CD4-positive, CD25-positive, alpha-beta regulatory T cell (primary cell): ENCODE data around the gene ITPRIPL1. TPM values are rescaled to one million over a fixed set of nuclear protein-coding genes. Genes with fewer than 3 reads are reported as not detected.
"Not testable (repeated sequence)": the region's sequence is repeated elsewhere in the genome, so short reads cannot be mapped to it uniquely, and the experiment has no call there.

ENCODE experiments used
- ATAC-seq, 2 donors: fragments of 150-1000 bp; cut with Tn5 transposase; one replicate each; pipeline ENCODE4 v1.10.0; 2021; ENCODE audit warnings: low read depth in 2 of 2, moderate number of reproducible peaks in 2 of 2, moderate library complexity in 1 of 2
- DNase-seq, 3 donors: peaks; one replicate each; pipeline versions ENCODE4 v3.0.0 to v3.0.0-alpha.2; 2012 to 2022; ENCODE audit warnings: mixed read lengths in 1 of 3
- H3K27ac ChIP-seq: one replicate; pipeline ENCODE4 v1.7.0; 2013; ENCODE audit warnings: mild to moderate bottlenecking, low read length; ENCODE audit not compliant: insufficient read depth, poor library complexity, severe bottlenecking
- H3K27me3 ChIP-seq: one replicate; pipeline ENCODE4 v1.7.0; 2013; ENCODE audit warnings: low read length; ENCODE audit not compliant: control insufficient read depth, insufficient read depth
- H3K36me3 ChIP-seq: one replicate; pipeline ENCODE4 v1.7.0; 2013; ENCODE audit warnings: mild to moderate bottlenecking, low read length, moderate library complexity; ENCODE audit not compliant: control insufficient read depth, insufficient read depth
- H3K4me1 ChIP-seq: 2 replicates; pipeline ENCODE4 v1.7.0; 2013; ENCODE audit warnings: mild to moderate bottlenecking, low read length; ENCODE audit not compliant: insufficient read depth, control insufficient read depth, poor library complexity, severe bottlenecking
- H3K4me3 ChIP-seq: one replicate; pipeline ENCODE4 v1.7.0; 2013; ENCODE audit warnings: low read depth, mild to moderate bottlenecking, low read length, moderate library complexity
- H3K9me3 ChIP-seq, 2 experiments: 1 replicate in 1 of 2; 2 replicates in 1 of 2; pipeline ENCODE4 v1.7.0; 2013; ENCODE audit warnings: low read length in 2 of 2, mild to moderate bottlenecking in 1 of 2, moderate library complexity in 1 of 2; ENCODE audit not compliant: control insufficient read depth in 2 of 2
- H3K27ac Mint-ChIP-seq, 3 donors: one replicate each; pipeline ENCODE4 v1.8.0; 2020 to 2022; ENCODE audit warnings: mild to moderate bottlenecking in 3 of 3, mixed read lengths in 3 of 3, moderate library complexity in 2 of 3
- H3K27me3 Mint-ChIP-seq: one replicate; pipeline ENCODE4 v1.8.0; 2022; ENCODE audit warnings: mild to moderate bottlenecking, mixed read lengths
- H3K36me3 Mint-ChIP-seq: one replicate; pipeline ENCODE4 v1.8.0; 2020; ENCODE audit warnings: mixed read lengths
- H3K4me1 Mint-ChIP-seq, 4 donors: one replicate each; pipeline ENCODE4 v1.8.0; 2020 to 2022; ENCODE audit warnings: mixed read lengths in 4 of 4, mild to moderate bottlenecking in 1 of 4
- H3K4me3 Mint-ChIP-seq, 4 donors: one replicate each; pipeline ENCODE4 v1.8.0; 2020 to 2022; ENCODE audit warnings: mild to moderate bottlenecking in 4 of 4, mixed read lengths in 4 of 4, moderate library complexity in 3 of 4
- H3K9me3 Mint-ChIP-seq, 7 donors: one replicate each; pipeline ENCODE4 v1.8.0; 2020 to 2022; ENCODE audit warnings: mixed read lengths in 7 of 7, mild to moderate bottlenecking in 3 of 7, moderate library complexity in 2 of 7
- polyA plus RNA-seq, 4 donors: library from polyadenylated mRNA; unstranded; fragments of 300-500 nt; fragmentation: Illumina TruSeq; gene quantifications; one replicate each; pipeline ENCODE4 v1.2.3, GENCODE V29; 2021
- total RNA-seq: library from RNA; stranded (reverse); gene quantifications from one replicate; pipeline ENCODE4 v1.2.3, GENCODE V29; 2022

The ITPRIPL1 gene
- total RNA-seq (27.8 TPM), polyA plus RNA-seq (10 to 100 TPM in 2 of 4 donors, 1 to 10 TPM in 2; 7.5 to 17.5 (median 10.9) TPM)

- H3K4me1 ChIP-seq = peaks cover 46% of the 10 kb centered on the region
- H3K27me3 Mint-ChIP-seq = no peaks in the 10 kb centered on the region
- H3K36me3 Mint-ChIP-seq = peaks cover 9% of the 10 kb centered on the region
- peak within 1 kb of the TSS; percentile 66 for H3K27ac ChIP-seq
- DNase-seq (peak; percentile 16 to 35 (median 24)), ATAC-seq (peak in 1 of 2 donors; percentile 16)
- no peaks in the 10 kb centered on the region for H3K9me3 Mint-ChIP-seq
- peaks cover 8% of the 10 kb centered on the region for H3K36me3 ChIP-seq
- no peaks in the 10 kb centered on the region for H3K27me3 ChIP-seq
- H3K4me3 Mint-ChIP-seq = peak within 1 kb of the TSS; percentile 93 to 98 (median 96)
- no peaks in the 10 kb centered on the region for H3K9me3 ChIP-seq
- peak within 1 kb of the TSS; percentile 81 for H3K4me3 ChIP-seq
- peak within 1 kb of the TSS; percentile 90 to 96 (median 91) for H3K27ac Mint-ChIP-seq
- peaks cover 0 to 57% (median 30%) of the 10 kb centered on the region in 4 donors for H3K4me1 Mint-ChIP-seq
Observed at GRCh38 chr2:96325041-96325883, at the start of gene ITPRIPL1. ITPRIPL1 (plus strand) TSS chr2:96325317; CDS start chr2:96325840, 523 bp downstream.

- Histone ChIP-seq H3K27me3 (no peaks in the 10 kb centered on the region), H3K9me3 (no peaks in the 10 kb centered on the region), H3K36me3 (peaks cover 79% of the 10 kb centered on the region), H3K4me1 (no peaks in the 10 kb centered on the region), H3K4me3 (no peak overlapping the region), H3K27ac (no peak overlapping the region)
- H3K4me3 Mint-ChIP-seq = no peak overlapping the region
- H3K9me3 Mint-ChIP-seq = no peaks in the 10 kb centered on the region
- H3K27me3 Mint-ChIP-seq = no peaks in the 10 kb centered on the region
- no peak overlapping the region for H3K27ac Mint-ChIP-seq
- DNase-seq (no peak), ATAC-seq (no peak)
- peaks cover 0 to 2% (median 0%) of the 10 kb centered on the region in 4 donors for H3K4me1 Mint-ChIP-seq
- peaks cover 59% of the 10 kb centered on the region for H3K36me3 Mint-ChIP-seq
Observed at GRCh38 chr2:96276787-96277499, 48.2 kb upstream of the ITPRIPL1 start.

GRCh38 chr2:96287273-96287856 is 37.8 kb upstream of the ITPRIPL1 start:
- H3K4me1 Mint-ChIP-seq = peaks cover 0 to 4% (median 0%) of the 10 kb centered on the region in 4 donors
- DNase-seq (no peak), ATAC-seq (no peak)
- no peaks in the 10 kb centered on the region for H3K9me3 Mint-ChIP-seq
- no peaks in the 10 kb centered on the region for H3K4me1 ChIP-seq
- no peaks in the 10 kb centered on the region for H3K9me3 ChIP-seq
- H3K27me3 ChIP-seq = no peaks in the 10 kb centered on the region
- peaks cover 99% of the 10 kb centered on the region for H3K36me3 ChIP-seq
- peak overlapping the region in 1 of 3 donors; percentile 52 for H3K27ac Mint-ChIP-seq
- H3K4me3 ChIP-seq = no peak overlapping the region
- no peaks in the 10 kb centered on the region for H3K27me3 Mint-ChIP-seq
- peaks cover 60% of the 10 kb centered on the region for H3K36me3 Mint-ChIP-seq
- peak overlapping the region in 1 of 4 donors; percentile 32 for H3K4me3 Mint-ChIP-seq
- H3K27ac ChIP-seq = no peak overlapping the region

GRCh38 chr2:96291751-96292150 is 33.4 kb upstream of the ITPRIPL1 start:
- no peaks in the 10 kb centered on the region for H3K9me3 Mint-ChIP-seq
- Histone ChIP-seq H3K9me3 (no peaks in the 10 kb centered on the region), H3K4me3 (no peak overlapping the region), H3K27me3 (no peaks in the 10 kb centered on the region), H3K36me3 (peaks cover 99% of the 10 kb centered on the region), H3K4me1 (no peaks in the 10 kb centered on the region), H3K27ac (no peak overlapping the region)
- ATAC-seq = no peak
- H3K4me3 Mint-ChIP-seq = no peak overlapping the region
- H3K36me3 Mint-ChIP-seq = peaks cover 74% of the 10 kb centered on the region
- H3K27ac Mint-ChIP-seq = no peak overlapping the region
- H3K27me3 Mint-ChIP-seq = no peaks in the 10 kb centered on the region
- no peak for DNase-seq
- peaks cover 0 to 5% (median 2%) of the 10 kb centered on the region in 4 donors for H3K4me1 Mint-ChIP-seq

GRCh38 chr2:96294271-96294670 is 30.8 kb upstream of the ITPRIPL1 start:
- H3K4me3 Mint-ChIP-seq, H3K4me3 ChIP-seq, H3K27me3 ChIP-seq, H3K27ac ChIP-seq, H3K9me3 Mint-ChIP-seq, DNase-seq, H3K27ac Mint-ChIP-seq, H3K27me3 Mint-ChIP-seq, H3K4me1 ChIP-seq, H3K9me3 ChIP-seq, ATAC-seq: not testable (repeated sequence)
- H3K36me3 ChIP-seq = peaks cover 99% of the 10 kb centered on the region
- Mint-ChIP-seq H3K4me1 (peaks cover 0 to 13% (median 6%) of the 10 kb centered on the region in 4 donors), H3K36me3 (peaks cover 75% of the 10 kb centered on the region)

- no peak overlapping the region for H3K27ac ChIP-seq
- peak overlapping the region in 1 of 4 donors; percentile 33 for H3K4me3 Mint-ChIP-seq
- H3K9me3 ChIP-seq = no peaks in the 10 kb centered on the region
- H3K4me3 ChIP-seq = no peak overlapping the region
- peaks cover 68% of the 10 kb centered on the region for H3K36me3 Mint-ChIP-seq
- DNase-seq (no peak), ATAC-seq (no peak)
- peaks cover 8% of the 10 kb centered on the region for H3K4me1 ChIP-seq
- no peaks in the 10 kb centered on the region for H3K9me3 Mint-ChIP-seq
- H3K27ac Mint-ChIP-seq = no peak overlapping the region
- no peaks in the 10 kb centered on the region for H3K27me3 Mint-ChIP-seq
- peaks cover 8 to 27% (median 21%) of the 10 kb centered on the region in 4 donors for H3K4me1 Mint-ChIP-seq
- H3K36me3 ChIP-seq = peaks cover 98% of the 10 kb centered on the region
- H3K27me3 ChIP-seq = no peaks in the 10 kb centered on the region
Observed at GRCh38 chr2:96296925-96297324, 28.2 kb upstream of the ITPRIPL1 start.

GRCh38 chr2:96301865-96302264 is 23.3 kb upstream of the ITPRIPL1 start:
- H3K27me3 ChIP-seq = no peaks in the 10 kb centered on the region
- peak overlapping the region; percentile 27 for H3K4me3 ChIP-seq
- peaks cover 70% of the 10 kb centered on the region for H3K36me3 ChIP-seq
- peaks cover 49% of the 10 kb centered on the region for H3K4me1 ChIP-seq
- no peaks in the 10 kb centered on the region for H3K27me3 Mint-ChIP-seq
- H3K4me3 Mint-ChIP-seq = peak overlapping the region in 2 of 4 donors; percentile 2 to 100
- peak overlapping the region in 2 of 3 donors; percentile 62 to 84 for H3K27ac Mint-ChIP-seq
- H3K9me3 ChIP-seq = no peaks in the 10 kb centered on the region
- H3K27ac ChIP-seq = no peak overlapping the region
- H3K9me3 Mint-ChIP-seq = no peaks in the 10 kb centered on the region
- peaks cover 28 to 73% (median 56%) of the 10 kb centered on the region in 4 donors for H3K4me1 Mint-ChIP-seq
- H3K36me3 Mint-ChIP-seq = peaks cover 64% of the 10 kb centered on the region
- no peak for ATAC-seq
- DNase-seq = no peak
